GM21360 (cell line): ENCODE results near the gene C5orf52.
"Not testable (repeated sequence)": the region's sequence is repeated elsewhere in the genome, so short reads cannot be mapped to it uniquely, and the experiment has no call there.

Experiments
- ATAC-seq: cut with Tn5 transposase; IDR thresholded peaks from one replicate; pipeline ENCODE4 v1.9.1; 2021; ENCODE audit warnings: mild to moderate bottlenecking, moderate library complexity; ENCODE audit not compliant: unreplicated experiment

The C5orf52 gene

DNA sequence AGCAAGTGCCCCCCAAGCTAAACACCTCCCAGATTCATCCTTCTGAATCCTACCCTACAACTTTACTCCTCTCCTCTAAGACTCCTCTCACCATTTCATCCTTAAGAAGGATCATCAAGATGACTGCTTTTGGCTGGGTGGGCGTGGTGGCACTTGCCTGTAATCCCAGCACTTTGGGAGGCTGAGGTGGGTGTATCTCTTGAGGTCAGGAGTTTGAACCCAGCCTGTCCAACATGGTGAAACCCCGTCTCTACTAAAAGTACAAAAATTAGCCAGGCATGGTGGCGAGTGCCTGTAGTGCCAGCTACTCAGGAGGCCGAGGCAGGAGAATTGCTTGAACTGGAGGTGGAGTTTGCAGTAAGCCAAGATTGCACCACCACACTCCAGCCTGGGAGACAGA lies 3.0 kb downstream of the C5orf52 start:
- not testable (repeated sequence) for ATAC-seq

DNA sequence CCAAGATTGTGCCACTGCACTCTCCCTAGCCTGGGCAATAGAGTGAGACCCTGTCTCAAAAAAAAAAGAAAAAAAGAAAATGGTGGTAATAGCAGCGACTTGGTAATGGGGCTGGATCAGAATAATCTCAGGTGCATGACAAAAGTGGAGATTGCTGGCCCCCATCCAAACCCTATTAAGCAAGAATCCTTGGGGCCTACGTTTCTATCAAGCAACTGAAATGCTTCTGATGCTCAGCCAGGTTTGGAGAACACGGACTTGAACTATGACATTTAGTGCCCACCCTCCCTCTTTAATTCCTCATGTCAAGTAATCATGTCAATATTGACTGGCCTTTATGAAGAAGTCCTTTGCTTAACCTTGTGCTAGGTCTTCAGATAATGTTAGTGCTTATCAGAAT lies 6.6 kb downstream of the C5orf52 start:
- ATAC-seq = no peak

DNA sequence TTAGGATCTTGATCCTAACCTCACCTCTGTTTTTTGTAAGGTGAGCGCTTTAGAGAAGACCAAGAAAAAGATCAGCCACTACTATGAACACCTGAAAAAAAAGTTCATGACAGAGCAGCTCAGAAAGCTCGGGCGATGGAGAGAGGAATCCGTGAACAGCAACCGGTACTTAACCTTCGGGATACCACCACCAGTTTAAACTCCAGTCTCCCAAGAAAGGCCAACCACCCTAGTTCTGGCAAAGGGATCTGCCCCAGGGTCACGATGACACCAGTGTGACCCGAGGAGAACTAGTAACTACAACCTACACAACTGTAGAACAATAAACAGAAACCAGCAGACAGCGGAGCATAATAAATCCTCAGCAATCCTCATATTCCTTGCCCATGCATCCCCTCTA lies 8.5 kb downstream of the C5orf52 start:
- no peak for ATAC-seq

DNA sequence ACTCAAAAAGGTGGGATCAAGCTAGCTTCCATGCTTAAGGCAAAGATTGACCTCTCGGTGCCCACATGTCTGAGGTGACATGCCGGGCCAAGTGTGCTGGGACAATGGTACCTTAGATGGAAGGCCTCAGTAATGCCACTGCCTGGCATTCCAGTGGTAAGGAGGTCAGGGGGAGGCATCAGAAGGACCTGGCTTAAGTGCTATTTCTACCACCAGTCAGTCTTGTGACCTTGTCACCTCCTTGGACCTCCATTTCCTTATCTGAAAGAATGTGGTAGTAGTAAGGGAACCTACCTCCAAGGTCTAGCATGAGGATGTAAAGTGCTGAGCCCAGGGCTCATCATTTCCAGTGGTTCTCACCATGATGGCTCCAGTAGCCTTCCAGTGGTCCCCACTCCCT lies 8.9 kb downstream of the C5orf52 start:
- no peak for ATAC-seq

DNA sequence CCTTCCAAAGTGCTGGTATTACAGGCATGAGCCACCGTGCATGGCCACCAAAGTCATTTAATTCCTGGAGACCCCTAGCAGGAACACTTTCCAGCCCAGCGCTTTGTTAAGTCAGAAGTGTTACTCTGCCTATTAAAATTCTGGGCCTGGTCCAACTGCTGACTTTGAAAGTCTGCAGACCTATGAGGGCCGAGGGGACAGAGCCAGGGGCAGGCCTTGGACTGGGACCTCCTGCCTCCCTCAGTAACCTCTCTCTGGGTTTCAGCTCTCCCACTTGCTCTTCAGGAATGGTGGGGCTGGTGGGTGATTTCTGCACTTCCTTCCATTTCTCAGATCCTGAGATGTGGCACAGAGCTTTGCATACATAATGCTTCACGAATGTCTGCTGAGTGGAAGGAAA lies 9.7 kb downstream of the C5orf52 start:
- no peak for ATAC-seq

DNA sequence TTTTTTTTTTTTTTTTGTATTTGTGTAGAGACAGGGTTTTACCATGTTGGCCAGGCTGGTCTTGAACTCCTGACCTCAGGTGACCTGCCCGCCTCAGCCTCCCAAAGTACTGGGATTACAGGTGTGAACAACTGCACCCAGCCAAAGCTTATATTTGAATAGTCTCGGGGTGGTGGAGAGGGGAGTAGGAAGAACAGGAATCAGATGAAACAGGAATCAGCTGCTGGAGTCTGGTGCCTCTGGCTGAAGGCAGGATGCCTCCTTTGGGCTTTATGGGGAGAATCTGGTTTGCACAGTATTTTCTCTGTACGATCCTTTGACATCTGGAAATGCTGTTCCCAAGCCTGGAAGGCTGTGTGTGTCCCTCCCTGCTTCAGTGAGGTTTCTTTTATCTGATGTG lies 10.9 kb downstream of the C5orf52 start:
- no peak for ATAC-seq

DNA sequence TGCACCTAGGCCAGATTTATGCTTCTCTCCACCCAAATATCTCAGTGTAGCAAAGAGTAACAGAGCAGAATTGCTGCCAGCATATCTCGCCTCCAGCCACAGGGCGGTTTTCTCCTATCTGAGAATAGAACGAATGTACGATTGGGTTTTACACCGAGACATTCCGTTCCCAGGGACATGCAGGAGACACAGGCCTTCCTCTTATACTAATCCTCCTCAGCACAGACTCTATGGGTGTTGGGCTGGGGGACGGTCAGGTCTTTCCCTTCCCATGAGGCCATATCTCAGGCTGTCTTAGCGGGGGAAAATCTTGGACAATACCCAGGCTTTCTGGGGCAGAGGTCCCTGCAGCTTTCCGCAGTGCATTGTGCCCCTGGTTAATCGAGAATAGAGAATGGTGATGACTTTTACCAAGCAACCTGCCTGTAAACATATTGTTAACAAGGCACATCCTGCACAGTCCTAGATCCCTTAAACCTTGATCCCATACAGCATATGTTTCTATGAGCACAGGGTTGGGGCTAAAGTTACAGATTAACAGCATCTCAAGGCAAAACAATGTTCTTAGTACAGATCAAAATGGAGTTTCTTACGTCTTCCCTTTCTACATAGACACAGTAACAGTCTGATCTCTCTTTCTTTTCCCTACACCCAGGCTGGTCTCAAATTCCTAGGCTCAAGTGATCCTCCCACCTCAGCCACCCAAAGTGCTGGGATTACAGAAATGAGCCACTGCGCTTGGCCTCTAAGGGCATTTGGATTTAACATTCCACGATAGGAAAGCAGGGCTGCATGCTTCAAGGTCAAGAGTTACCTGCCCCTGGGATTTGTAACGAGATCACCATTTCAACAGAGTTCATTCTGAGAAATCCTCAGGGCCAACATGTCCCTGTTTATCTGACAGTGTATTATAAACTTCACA lies 15.2 kb downstream of the C5orf52 start:
- ATAC-seq = not testable (repeated sequence)

DNA sequence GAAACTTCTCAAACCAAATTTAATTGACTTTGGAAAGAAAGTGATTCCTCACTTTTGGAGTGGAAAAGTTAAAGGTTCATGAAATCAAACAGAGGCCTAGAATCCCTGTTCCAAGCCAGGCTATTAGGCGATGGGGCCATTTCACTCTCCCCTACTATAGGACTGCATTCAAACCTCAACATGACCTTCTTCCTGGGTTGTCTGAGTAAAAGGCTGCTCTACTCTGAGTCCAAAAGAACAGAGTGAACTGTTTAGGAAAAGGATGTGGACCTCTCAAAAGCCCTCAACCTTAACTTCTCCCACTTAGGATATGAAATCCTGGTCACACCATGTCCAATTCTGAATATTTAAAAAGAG lies 15.8 kb downstream of the C5orf52 start:
- ATAC-seq = no peak

DNA sequence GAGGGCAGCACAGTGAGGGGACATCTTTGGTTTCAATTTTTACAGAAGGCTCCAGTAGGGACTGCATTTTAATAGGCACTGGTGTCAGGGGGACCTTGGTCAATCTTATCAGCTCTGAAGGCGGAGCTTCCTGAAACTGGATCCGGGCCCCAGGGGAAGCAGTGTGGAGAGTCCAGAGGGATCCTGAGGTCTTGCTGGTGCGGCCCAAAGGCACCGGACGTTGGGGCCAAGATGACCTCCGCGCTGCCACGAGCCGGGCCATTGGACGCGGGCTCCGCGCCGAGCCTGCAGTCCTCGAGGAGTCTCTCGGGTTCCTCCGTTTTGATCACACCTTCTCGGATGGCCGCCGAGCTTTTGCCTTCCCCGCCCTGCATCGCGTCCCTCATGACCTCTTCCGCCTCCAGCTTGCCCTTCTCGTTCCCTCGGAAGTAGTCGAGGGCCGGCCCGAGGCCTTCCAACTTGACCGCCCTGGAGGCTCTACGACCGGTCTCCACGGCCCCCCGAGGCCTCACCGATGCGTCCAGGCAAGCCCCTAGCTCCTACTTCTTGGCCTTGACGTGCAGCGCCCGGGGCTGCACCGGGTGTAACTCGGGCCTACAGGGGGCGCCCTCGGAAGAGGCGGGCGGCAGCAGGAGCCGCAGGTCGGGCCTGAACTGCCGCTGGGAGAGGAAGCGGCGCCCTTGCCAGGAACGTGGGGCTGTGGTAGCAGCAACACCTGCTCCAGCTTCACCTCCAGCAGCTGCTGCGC lies 18.8 kb downstream of the C5orf52 start:
- ATAC-seq = no peak

DNA sequence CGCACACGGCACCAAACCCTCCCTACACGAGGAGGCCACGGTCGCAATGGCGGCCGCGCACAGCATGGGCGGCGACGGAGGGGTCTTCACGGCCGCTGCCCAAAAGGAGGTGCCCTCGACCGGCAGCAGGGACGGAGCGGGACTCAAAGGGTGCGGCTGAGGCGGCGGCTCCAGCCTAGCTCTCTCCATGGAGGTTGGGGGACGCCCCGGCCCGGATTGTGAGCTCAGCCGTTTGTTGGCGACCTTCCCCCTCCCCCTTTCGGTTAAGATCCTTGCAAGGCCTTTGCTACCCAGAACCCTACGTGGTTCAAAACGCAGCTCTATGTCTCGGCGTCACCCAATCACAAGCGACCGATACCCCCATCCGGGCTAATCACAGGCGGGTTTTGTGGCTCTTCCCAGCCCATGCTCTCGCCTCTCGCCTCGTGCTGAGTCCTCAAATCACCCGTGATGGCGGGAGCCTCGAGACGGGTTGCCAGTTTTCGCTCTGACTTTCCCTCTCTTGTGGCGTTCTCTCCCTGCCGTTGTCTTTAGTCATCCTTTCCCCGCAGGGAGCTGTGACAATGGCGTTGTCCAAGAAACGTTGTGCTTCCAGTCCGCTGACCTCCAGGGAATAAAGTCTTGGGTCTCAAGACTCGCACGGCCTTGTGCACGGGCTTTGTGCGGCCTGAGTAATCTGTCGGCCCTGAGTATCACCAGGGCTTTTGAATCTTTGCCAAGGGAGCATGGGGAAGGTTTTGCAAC lies 19.5 kb downstream of the C5orf52 start:
- ATAC-seq = no peak

DNA sequence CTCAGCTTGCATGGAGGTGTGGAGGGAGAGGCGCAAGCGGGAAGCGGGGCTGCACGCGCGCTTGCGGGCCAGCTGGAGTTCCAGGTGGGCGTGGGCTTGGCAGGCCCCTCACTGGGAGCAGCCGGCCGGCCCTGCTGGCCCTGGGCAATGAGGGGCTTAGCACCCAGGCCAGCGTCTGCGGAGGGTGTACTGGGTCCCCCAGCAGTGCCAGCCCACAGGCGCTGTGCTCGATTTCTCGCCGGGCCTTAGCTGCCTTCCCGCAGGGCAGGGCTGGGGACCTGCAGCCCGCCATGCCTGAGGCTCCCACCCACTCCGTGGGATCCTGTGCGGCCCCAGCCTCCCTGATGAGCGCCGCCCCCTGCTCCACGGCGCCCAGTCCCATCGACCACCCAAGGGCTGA lies 22.5 kb downstream of the C5orf52 start:
- not testable (repeated sequence) for ATAC-seq

DNA sequence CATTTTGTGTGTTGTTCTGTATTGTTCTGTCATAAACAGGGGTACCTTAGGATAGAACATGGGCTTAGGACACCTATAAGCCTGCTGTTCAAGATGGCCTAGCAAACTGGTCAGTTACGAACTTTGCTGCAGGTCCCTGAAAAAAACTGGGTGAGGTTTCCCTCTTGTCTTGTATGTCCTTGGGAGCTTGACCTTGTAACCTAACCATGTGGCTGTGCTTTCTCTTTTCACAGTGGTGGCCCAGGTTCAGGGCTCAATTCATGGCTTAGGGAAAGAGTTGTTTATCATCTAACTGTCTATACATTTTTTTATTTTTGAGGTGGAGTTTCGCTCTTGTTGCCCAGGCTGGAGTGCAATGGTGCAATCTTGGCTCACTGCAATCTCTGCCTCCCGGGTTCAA lies 24.8 kb downstream of the C5orf52 start:
- ATAC-seq = not testable (repeated sequence)

DNA sequence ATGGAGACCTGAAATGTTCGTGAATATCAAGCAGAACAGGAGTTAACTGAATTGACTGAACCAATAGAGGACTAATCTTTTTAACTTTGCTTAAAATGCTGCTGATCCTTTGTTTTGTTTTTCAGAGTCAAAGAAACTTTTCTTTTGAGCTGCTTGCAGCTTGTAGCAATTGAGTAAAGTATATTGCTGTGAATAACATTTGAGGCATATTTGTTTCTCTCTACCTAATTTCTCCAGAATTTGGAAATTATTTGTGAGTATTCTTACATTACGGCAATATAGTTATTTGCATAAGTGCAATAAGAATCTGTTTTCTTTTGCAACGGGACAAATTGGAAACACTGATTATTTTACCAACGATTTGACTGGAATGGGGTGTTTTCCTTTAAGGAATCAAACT lies 27.3 kb downstream of the C5orf52 start:
- not testable (repeated sequence) for ATAC-seq

DNA sequence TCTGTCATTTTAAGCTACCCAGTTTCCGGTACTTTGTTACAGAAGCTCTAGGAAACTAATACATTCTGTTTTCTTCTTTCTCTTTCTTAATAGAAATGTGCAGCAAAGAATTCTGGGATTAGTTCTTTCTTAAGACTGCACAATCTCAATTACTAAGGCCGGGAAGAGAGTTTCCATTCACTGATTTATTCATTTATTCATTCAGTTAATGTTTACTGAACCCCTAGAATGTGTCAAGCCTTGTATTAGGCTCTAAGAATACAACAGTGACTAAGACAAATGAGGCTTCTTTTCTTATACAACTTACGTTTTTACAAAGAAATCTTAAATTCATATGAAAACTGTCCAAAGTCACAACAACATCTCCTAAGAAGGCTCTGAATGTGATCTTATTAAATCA lies 32.4 kb downstream of the C5orf52 start:
- no peak for ATAC-seq

DNA sequence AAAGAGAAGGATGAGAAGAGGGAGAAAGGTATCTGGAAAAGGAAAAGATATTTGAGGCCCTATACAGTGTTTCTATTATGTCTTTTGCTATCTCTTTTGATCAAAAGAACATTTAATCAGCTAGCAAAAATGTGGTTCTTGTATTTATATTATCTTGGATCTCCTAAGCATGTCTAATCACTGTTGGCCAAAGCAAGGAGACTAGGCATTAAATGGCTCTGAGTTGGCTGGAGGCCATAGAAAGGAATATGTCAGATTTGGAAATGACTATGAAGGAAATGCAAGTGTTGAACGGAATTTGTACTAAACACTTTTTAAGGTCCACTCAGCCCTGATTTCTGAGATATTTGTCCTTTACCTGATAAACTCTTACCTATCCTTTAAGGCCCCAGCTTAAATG lies 37.5 kb downstream of the C5orf52 start:
- ATAC-seq = no peak

DNA sequence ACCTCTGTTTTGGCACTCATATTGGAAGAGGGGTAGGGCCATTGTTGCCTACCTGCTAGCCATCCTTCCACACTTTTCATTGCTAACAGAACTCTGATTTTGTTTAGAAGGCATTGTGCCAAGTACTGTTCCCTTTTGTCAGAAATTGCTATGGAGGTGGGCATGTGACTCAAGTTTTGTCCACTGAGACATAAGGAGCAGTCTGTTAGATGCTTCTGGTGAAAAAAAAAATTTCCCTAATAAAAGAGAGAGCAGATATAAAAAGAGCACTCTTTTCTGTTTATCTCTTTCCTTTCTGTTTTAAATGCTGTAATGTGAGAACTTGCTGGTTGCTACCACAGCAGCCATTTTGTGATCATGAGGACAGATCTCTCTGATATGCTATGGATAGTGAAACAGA lies 38.0 kb downstream of the C5orf52 start:
- no peak for ATAC-seq

DNA sequence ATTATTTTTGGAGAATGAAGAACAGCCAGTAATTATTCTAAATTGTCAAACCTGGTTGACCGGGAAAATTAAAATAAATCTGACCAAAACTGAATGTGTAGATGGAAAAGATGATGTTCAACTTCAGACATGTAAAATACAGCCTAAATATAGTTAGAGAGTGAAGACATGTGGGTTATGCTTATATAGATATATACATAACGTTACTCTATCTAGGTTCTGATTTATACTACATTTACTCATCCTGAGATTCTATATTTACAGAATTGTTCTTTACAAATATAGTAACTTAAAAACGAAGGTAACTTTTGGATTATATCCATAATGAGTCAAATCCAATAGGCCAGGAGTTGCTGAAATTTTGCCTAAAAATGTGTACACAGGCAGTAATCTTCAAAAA lies 39.1 kb downstream of the C5orf52 start:
- no peak for ATAC-seq

DNA sequence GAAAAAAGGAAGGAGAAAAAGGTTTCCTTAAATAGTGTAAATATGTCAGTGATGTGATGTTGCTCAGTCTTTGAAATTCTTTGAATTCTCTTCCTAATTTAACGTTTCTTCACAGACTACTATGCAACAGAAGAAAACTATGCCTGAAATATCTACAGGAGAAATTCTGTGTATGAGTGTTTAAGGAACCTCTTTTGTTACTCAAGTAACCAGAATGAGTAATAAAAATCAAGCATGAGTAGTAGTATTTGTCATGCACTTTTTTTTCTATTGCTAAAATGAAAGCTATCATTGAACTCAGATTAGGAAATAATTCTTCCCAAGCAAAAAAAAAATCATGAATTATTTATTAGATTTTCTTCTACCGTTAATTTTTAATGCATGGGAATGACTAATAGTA lies 39.5 kb downstream of the C5orf52 start:
- no peak for ATAC-seq

DNA sequence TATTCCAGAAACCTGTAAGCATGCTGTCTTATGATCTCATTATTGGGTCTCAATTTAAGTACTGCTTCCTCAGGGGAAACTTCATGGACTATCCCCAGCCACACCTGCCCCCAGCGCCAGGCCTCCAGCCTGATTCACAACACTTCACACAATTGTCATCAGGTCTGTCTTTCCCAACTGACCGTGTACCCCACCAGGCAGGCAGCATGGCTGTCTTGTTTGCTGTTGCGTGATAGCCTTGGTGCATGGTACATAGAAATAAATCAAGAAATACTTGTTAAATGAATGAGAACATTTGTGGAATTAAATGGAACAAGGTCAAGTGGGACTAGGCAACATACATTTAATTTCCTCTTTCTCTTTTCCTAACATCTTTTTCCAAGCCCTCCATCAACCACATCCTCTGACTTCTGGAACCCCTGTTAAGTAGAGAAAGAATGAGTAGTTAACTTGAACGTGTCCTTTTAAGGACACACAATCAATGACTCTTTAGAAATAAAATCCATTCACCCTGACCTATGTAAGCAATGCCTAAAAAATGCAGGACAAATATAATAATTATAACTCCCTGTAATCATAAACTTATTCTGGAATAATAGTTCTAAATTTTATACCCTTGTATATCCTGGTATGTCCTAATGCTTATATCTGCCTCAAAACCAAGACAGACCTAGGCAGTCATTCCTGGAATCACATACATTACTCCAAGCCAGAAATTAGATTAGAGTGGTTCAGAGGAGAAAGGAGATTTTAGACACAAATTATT lies 42.7 kb downstream of the C5orf52 start:
- no peak for ATAC-seq

DNA sequence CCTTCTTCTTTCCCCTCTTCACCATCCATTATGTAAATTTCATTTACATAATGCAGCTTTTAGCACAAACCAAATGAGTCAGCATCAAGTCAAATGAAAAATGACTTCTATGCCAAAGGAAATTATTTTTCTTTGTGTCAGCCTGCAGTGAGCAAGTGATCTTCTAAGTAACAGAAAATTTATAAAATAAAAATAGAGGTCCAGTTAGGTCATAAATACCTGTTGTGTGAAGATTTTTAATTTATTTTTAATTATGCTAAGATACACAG lies 43.2 kb downstream of the C5orf52 start:
- ATAC-seq = no peak

DNA sequence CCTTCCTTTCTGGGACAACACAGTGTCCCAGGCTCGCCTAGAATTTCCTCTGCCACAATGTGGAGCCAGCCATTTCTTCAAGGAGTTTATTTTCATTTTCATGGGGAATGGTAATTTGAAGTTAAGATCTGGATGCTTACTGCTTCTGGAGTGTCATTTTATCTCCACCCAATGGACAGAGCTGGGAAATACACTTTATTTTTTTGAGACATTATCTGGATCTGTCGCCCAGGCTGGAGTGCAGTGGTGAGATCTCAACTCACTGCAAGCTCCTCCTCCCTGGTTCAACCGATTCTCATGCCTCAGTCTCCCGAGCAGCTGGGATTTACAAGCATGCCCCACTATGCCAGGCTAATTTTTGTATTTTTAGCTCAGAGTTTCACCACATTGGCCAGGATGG lies 47.2 kb downstream of the C5orf52 start:
- ATAC-seq = no peak
